ENCODE data around the gene GHDC. TPM values are rescaled to one million over a fixed set of nuclear protein-coding genes. Genes with fewer than 3 reads are reported as not detected.
A peak's percentile ranks its signal among the peaks of the same experiment; 100 is the strongest.
"Not testable (repeated sequence)": the region's sequence is repeated elsewhere in the genome, so short reads cannot be mapped to it uniquely, and the experiment has no call there.

Gene GHDC, protein sequence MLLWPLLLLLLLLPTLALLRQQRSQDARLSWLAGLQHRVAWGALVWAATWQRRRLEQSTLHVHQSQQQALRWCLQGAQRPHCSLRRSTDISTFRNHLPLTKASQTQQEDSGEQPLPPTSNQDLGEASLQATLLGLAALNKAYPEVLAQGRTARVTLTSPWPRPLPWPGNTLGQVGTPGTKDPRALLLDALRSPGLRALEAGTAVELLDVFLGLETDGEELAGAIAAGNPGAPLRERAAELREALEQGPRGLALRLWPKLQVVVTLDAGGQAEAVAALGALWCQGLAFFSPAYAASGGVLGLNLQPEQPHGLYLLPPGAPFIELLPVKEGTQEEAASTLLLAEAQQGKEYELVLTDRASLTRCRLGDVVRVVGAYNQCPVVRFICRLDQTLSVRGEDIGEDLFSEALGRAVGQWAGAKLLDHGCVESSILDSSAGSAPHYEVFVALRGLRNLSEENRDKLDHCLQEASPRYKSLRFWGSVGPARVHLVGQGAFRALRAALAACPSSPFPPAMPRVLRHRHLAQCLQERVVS
- polyA plus RNA-seq: 30.1 TPM
- long read RNA-seq, donor 1, transcript GHDC-207 (10 exons, 2,396 nt): major isoform, 8 of 8 reads
- long read RNA-seq, donor 1, partial matches to known transcripts: 0 of 8 reads
- long read RNA-seq, donor 1, other reads (novel, unspliced or antisense): 0 of 8 reads
- long read RNA-seq, donor 2, partial matches to known transcripts: 0 of 4 reads
- long read RNA-seq, donor 2, other reads (novel, unspliced or antisense): 0 of 4 reads
- long read RNA-seq, donor 3: 0 reads
- long read RNA-seq, donor 4: 0 reads
- long read RNA-seq, donor 5, partial matches to known transcripts: 0 of 3 reads
- long read RNA-seq, donor 5, other reads (novel, unspliced or antisense): 0 of 3 reads
- long read RNA-seq, donor 6, partial matches to known transcripts: 0 of 1 reads
- long read RNA-seq, donor 6, other reads (novel, unspliced or antisense): 0 of 1 reads
- long read RNA-seq, donor 7, partial matches to known transcripts: 0 of 2 reads
- long read RNA-seq, donor 7, other reads (novel, unspliced or antisense): 0 of 2 reads
- long read RNA-seq, donor 8, partial matches to known transcripts: 0 of 6 reads
- long read RNA-seq, donor 8, other reads (novel, unspliced or antisense): 0 of 6 reads
- long read RNA-seq, donor 9, partial matches to known transcripts: 0 of 4 reads
- long read RNA-seq, donor 9, other reads (novel, unspliced or antisense): 0 of 4 reads
- long read RNA-seq, donor 10, partial matches to known transcripts: 0 of 5 reads
- long read RNA-seq, donor 10, other reads (novel, unspliced or antisense): 0 of 5 reads
- long read RNA-seq, donor 11, partial matches to known transcripts: 0 of 2 reads
- long read RNA-seq, donor 11, other reads (novel, unspliced or antisense): 0 of 2 reads

DNA sequence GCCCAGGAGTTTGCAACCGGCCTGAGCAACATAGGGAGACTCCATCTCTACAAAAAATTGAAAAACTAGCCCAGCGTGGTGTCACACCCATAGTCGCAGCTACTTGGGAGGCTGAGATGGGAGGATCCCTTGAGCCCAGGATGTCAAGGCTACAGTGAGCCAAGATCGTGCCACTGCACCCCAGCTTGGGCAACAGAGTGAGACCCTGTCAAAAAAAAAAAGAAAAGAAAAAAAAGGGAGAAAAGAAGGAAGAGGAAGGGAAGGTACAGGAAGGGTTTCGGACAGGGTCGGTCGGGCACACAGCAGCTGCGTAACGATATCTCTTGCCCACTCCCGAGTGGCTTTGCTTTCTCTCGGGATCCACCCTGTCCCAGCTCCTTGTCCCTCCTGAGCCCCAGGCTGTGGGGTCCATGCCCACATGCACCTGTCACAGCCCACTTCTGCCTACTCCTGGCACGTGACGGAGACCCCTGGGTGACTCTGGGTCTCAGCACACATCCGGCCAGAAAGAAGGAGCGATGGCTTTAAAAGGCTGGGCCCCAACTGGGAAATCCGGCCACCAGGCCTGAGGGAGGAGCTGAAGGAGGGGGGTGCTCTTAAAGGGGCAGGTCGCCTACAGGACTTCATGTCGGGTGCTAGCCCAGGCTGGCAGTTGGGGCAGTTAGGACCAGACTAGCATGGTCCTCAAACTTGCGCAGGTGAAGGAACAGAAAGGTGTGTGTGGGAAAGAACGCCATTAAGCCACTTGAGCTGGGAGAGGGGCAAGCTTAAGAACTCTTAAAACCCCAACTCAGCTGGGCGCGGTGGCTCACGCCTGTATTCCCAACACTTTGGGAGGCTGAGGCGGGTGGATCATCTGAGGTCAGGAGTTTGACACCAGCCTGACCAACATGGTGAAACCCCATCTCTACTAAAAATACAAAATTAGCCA is at the start of gene GHDC:
TSS of gene GHDC (minus strand) at position 526 of the 931 bp plus-strand sequence. CDS start 913 bp downstream, outside the sequence.
- WGBS (ENCODE audit: insufficient coverage, low lambda C conversion rate): no CpG with 5 or more reads among the region's 24 CpGs
- Histone ChIP-seq H3K27me3 (ENCODE audit: control insufficient read depth, insufficient read depth, low read length) (no peaks in the 10 kb centered on the region), H3K27ac (ENCODE audit: low read length) (no peak within 1 kb of the TSS)

DNA sequence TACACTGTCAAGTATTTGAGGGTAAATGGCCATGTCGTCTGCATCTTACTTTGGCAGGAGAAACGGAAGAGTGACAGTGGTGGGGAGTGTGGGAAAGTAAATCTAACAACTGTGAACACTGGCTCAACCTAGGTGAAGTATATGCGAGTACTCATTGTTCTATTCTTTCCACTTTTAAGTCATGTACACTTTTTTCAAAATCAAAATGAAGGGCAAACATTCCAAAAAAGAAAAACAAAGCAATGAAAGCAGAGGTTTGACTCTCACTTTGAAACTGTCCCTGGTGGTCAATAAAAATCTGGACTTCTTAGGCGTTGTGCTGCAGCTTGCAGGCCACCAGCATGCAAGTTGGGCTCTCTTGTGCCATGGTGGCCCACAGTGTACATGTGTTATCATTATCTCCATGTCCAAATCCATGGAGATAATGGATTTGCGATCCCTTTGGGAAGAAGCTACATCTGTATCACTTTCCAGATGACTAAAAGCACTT is 49.2 kb upstream of the GHDC start:
- no peaks in the 10 kb centered on the region for H3K9me3 ChIP-seq (ENCODE audit: control insufficient read depth, low read depth, low read length)
- no peak for DNase-seq
- H3K4me1 ChIP-seq (ENCODE audit: control insufficient read depth, insufficient read depth, low read length): no peaks in the 10 kb centered on the region
- H3K27me3 ChIP-seq (ENCODE audit: control insufficient read depth, insufficient read depth, low read length): no peaks in the 10 kb centered on the region
- 80% methylated on average over 2 of the region's 5 CpGs for WGBS (ENCODE audit: insufficient coverage, low lambda C conversion rate)
- no peak overlapping the region for H3K27ac ChIP-seq (ENCODE audit: low read length)
- no peak overlapping the region for H3K4me3 ChIP-seq (ENCODE audit: low read length)
- no peaks in the 10 kb centered on the region for H3K36me3 ChIP-seq (ENCODE audit: control insufficient read depth, insufficient read depth, low read length)

More for the DNA sequence above, at the start of gene GHDC:
- Histone ChIP-seq H3K36me3 (ENCODE audit: control insufficient read depth, insufficient read depth, low read length) (peaks cover 7% of the 10 kb centered on the region), H3K9me3 (ENCODE audit: control insufficient read depth, low read depth, low read length) (no peaks in the 10 kb centered on the region), H3K4me1 (ENCODE audit: control insufficient read depth, insufficient read depth, low read length) (peaks cover 14% of the 10 kb centered on the region), H3K4me3 (ENCODE audit: low read length) (peak within 1 kb of the TSS; percentile 75)
- DNase-seq: peak; percentile 79 to 86

DNA sequence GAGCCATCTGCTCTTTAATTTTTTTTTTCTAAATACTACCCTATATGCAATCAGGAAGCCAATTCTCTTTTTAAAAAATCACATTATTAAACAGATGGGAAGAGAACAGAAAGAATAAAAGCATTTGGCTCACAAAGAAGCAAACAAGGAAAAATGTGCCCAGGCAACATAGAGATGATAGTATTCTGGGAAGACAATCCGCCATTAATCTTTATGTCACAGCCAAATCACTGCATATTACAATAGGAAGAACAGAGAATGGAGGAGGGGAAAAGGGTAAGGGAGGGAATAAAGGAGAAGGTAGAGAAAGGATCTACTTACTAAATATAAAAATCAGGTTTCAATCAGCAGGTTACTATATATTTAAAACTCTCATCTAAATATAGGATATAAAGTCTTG is 47.6 kb upstream of the GHDC start:
- H3K9me3 ChIP-seq (ENCODE audit: control insufficient read depth, low read depth, low read length): no peaks in the 10 kb centered on the region
- no peak overlapping the region for H3K27ac ChIP-seq (ENCODE audit: low read length)
- H3K4me3 ChIP-seq (ENCODE audit: low read length): no peak overlapping the region
- DNase-seq: no peak
- WGBS (ENCODE audit: insufficient coverage, low lambda C conversion rate): no CpG with 5 or more reads among the region's 1 CpG
- no peaks in the 10 kb centered on the region for H3K36me3 ChIP-seq (ENCODE audit: control insufficient read depth, insufficient read depth, low read length)
- H3K4me1 ChIP-seq (ENCODE audit: control insufficient read depth, insufficient read depth, low read length): no peaks in the 10 kb centered on the region
- no peaks in the 10 kb centered on the region for H3K27me3 ChIP-seq (ENCODE audit: control insufficient read depth, insufficient read depth, low read length)

DNA sequence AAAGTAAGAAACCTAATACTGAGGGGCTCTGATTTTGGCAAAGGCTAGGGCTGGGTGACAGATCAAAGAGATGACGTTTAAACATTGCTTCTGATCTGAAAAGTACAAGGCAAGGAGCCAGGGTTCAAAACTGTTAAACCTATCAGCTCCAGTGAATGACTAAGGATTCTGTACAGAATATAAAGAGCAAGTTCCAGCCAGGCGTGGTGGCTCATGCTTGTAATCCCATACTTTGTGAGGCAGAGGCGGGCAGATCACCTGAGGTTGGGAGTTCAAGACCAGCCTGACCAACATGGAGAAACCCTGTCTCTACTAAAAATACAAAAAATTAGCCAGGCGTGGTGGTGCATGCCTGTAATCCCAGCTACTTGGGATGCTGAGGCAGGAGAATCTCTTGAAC is 46.6 kb upstream of the GHDC start:
- H3K36me3 ChIP-seq (ENCODE audit: control insufficient read depth, insufficient read depth, low read length); H3K4me3 ChIP-seq (ENCODE audit: low read length); H3K27ac ChIP-seq (ENCODE audit: low read length); DNase-seq; H3K27me3 ChIP-seq (ENCODE audit: control insufficient read depth, insufficient read depth, low read length); H3K4me1 ChIP-seq (ENCODE audit: control insufficient read depth, insufficient read depth, low read length); H3K9me3 ChIP-seq (ENCODE audit: control insufficient read depth, low read depth, low read length): not testable (repeated sequence)
- no CpG with 5 or more reads among the region's 4 CpGs for WGBS (ENCODE audit: insufficient coverage, low lambda C conversion rate)

DNA sequence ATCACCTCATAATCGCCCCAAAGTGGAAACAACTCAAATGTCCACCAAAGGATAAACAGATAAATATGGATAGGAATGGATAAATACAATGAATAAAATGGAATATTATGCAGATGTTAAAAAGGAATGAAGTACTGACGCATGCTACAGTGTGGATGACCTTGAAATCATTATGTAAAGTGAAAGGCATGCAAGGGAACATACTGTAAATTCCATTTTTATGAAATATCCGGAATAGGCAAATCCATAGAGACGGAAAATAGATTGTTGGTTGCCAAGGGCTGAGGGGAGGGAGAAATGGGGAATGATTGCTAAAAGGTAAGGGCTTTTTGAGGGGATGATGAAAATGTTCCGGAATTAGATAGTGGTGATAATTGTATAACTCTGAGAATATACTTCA is 45.9 kb upstream of the GHDC start:
- 96% methylated on average over 4 of the region's 5 CpGs for WGBS (ENCODE audit: insufficient coverage, low lambda C conversion rate)
- Histone ChIP-seq H3K9me3 (ENCODE audit: control insufficient read depth, low read depth, low read length) (no peaks in the 10 kb centered on the region), H3K27ac (ENCODE audit: low read length) (no peak overlapping the region), H3K36me3 (ENCODE audit: control insufficient read depth, insufficient read depth, low read length) (no peaks in the 10 kb centered on the region), H3K4me1 (ENCODE audit: control insufficient read depth, insufficient read depth, low read length) (no peaks in the 10 kb centered on the region), H3K27me3 (ENCODE audit: control insufficient read depth, insufficient read depth, low read length) (no peaks in the 10 kb centered on the region), H3K4me3 (ENCODE audit: low read length) (no peak overlapping the region)
- DNase-seq: no peak

DNA sequence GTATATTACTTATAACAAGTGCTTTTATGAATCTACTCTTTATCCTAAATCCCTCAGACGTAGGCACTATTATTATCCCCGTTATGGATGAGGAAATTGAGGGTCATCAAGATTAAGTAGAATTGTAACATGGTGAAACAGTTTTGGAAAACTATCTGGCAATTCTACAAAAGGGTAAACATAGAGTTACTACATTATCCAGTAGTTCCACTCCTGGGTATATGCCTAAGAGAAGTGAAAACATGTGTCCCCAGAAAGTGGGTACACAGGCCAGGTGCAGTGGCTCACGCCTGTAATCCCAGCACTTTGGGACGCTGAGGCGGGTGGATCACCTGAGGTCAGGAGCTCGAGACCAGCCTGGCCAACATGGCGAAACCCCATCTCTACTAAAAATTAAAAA is 45.3 kb upstream of the GHDC start:
- DNase-seq; H3K27me3 ChIP-seq (ENCODE audit: control insufficient read depth, insufficient read depth, low read length); H3K9me3 ChIP-seq (ENCODE audit: control insufficient read depth, low read depth, low read length); H3K4me3 ChIP-seq (ENCODE audit: low read length); H3K27ac ChIP-seq (ENCODE audit: low read length); H3K36me3 ChIP-seq (ENCODE audit: control insufficient read depth, insufficient read depth, low read length); H3K4me1 ChIP-seq (ENCODE audit: control insufficient read depth, insufficient read depth, low read length): not testable (repeated sequence)
- WGBS (ENCODE audit: insufficient coverage, low lambda C conversion rate): 80% methylated on average over 2 of the region's 7 CpGs

DNA sequence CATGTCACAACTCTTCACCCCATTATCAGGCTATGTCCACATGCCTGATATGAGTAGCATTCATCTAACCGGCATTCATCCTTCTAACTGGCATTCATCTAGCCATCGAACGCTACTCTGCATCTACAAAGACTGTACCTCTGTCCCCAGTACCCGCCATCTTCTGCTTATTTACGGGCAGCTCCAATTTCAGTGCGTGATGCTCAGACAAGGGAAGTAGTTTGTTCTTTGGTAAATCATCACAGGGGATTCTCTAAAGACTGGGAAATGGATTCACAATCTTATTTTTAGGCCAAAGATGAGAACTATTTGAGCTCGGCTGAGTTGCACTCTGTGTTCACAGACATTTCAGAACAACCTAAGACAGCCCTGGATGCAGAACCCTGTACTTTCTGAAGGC is 42.5 kb upstream of the GHDC start:
- H3K4me1 ChIP-seq (ENCODE audit: control insufficient read depth, insufficient read depth, low read length): no peaks in the 10 kb centered on the region
- DNase-seq: no peak
- H3K27ac ChIP-seq (ENCODE audit: low read length): no peak overlapping the region
- WGBS (ENCODE audit: insufficient coverage, low lambda C conversion rate): no CpG with 5 or more reads among the region's 7 CpGs
- no peaks in the 10 kb centered on the region for H3K9me3 ChIP-seq (ENCODE audit: control insufficient read depth, low read depth, low read length)
- H3K4me3 ChIP-seq (ENCODE audit: low read length): no peak overlapping the region
- no peaks in the 10 kb centered on the region for H3K36me3 ChIP-seq (ENCODE audit: control insufficient read depth, insufficient read depth, low read length)
- H3K27me3 ChIP-seq (ENCODE audit: control insufficient read depth, insufficient read depth, low read length): no peaks in the 10 kb centered on the region

DNA sequence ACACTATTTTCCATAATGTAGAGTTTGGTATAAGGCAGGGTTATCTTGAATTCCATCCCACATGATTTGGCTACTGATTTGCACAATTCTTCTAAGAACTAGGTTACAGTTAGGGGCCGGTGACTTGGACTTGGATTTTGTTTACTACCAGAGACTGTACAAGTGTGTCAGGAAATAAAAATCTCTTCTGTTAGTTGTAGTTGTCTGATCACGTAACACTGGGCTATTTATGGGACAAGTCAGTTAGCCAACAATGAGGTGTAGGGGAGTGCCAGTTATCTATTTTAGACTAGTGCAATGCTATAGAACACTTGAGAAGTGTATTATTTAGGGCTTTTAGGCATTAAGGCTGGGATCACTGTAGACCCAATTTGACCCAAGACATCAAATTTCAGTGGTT is 39.7 kb upstream of the GHDC start:
- no peaks in the 10 kb centered on the region for H3K9me3 ChIP-seq (ENCODE audit: control insufficient read depth, low read depth, low read length)
- WGBS (ENCODE audit: insufficient coverage, low lambda C conversion rate): no CpG with 5 or more reads among the region's 2 CpGs
- no peak overlapping the region for H3K27ac ChIP-seq (ENCODE audit: low read length)
- no peaks in the 10 kb centered on the region for H3K4me1 ChIP-seq (ENCODE audit: control insufficient read depth, insufficient read depth, low read length)
- no peak for DNase-seq
- no peaks in the 10 kb centered on the region for H3K27me3 ChIP-seq (ENCODE audit: control insufficient read depth, insufficient read depth, low read length)
- peaks cover 6% of the 10 kb centered on the region for H3K36me3 ChIP-seq (ENCODE audit: control insufficient read depth, insufficient read depth, low read length)
- H3K4me3 ChIP-seq (ENCODE audit: low read length): no peak overlapping the region

DNA sequence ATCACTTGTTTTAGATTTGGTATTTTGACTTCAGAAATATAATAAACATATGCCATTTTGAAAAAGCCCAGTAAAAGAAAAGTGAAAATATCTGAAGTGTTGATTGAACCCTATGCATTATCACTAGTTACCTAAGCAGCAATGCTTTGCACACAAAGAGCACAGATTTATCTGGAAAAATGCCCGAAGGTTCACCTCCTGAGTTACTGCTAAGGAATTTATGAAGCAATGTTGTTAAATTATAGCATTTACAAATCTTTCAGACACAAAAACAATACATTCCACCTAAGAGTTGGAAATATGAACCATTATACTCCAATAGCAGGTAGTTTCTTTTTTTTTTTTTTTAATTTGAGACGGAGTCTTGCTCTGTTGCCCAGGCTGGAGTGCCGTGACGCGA is 38.9 kb upstream of the GHDC start:
- no CpG with 5 or more reads among the region's 5 CpGs for WGBS (ENCODE audit: insufficient coverage, low lambda C conversion rate)
- H3K36me3 ChIP-seq (ENCODE audit: control insufficient read depth, insufficient read depth, low read length): peaks cover 12% of the 10 kb centered on the region
- H3K9me3 ChIP-seq (ENCODE audit: control insufficient read depth, low read depth, low read length): no peaks in the 10 kb centered on the region
- H3K4me1 ChIP-seq (ENCODE audit: control insufficient read depth, insufficient read depth, low read length): no peaks in the 10 kb centered on the region
- no peak overlapping the region for H3K4me3 ChIP-seq (ENCODE audit: low read length)
- DNase-seq: peak in 1 of 2 donors; percentile 10
- H3K27ac ChIP-seq (ENCODE audit: low read length): no peak overlapping the region
- H3K27me3 ChIP-seq (ENCODE audit: control insufficient read depth, insufficient read depth, low read length): no peaks in the 10 kb centered on the region

All from large intestine (tissue), 12 donors.